Body of pancreas (tissue), 4 donors: Measurements from ENCODE around the gene NEU3.

Source experiments
- CTCF ChIP-seq, 7 experiments: fragments of 450-650 bp in 4 of 7; fragments of 200-600 bp in 3 of 7; sonication (generic) in 3 of 7; IDR thresholded peaks; one replicate each; pipeline ENCODE4 v1.5.1; 2016 to 2019; ENCODE audit warnings: antibody characterized with exemption in 7 of 7
- POLR2A ChIP-seq, 3 donors: fragments of 450-650 bp; IDR thresholded peaks; one replicate each; pipeline ENCODE4 v1.6.1; 2016; ENCODE audit warnings: antibody characterized with exemption in 3 of 3, mild to moderate bottlenecking in 2 of 3

- TF ChIP-seq CTCF (IDR thresholded peaks at IDR 0.05) (no peak), POLR2A (IDR thresholded peaks at IDR 0.05) (no peak)
These were observed 24.3 kb downstream of the NEU3 start for GRCh38 chr11:75013051-75013450.
